ENCODE measurements around the gene PROB1. TPM values are rescaled to one million over a fixed set of nuclear protein-coding genes. Genes with fewer than 3 reads are reported as not detected.

Gene PROB1
- total and polyA plus RNA-seq, 2 of the 13 experiments (the other 11 are each of a cell fraction or from before 2014, with no cell fraction given), result 0.69 to 1.1 TPM

DNA sequence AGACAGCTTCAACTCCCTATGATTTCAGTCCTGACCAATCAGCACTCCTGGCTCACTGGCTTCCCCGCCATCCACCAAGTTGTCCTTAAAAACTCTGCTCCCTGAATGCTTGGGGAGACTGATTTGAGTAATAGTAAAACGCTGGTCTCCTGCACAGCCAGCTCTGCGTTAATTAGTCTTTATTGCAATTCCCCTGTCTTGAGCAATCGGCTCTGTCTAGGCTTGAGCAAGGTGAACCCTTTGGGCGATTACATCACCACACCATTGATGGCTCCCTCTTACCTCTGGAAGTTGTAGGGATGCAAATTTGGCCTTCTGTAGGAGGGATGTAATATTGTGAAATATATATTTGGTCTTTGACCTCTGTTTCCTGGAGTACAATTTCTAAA lies 8.9 kb downstream of the PROB1 start (continued):
- TF ChIP-seq KLF15 (CRISPR knock-in tag; IDR thresholded peaks at IDR 0.05; ENCODE audit: borderline replicate concordance) (no peak), ATF1 (CRISPR knock-in tag; IDR thresholded peaks at IDR 0.05) (no peak; the same call in 1 of the 2 replicates), LCORL (IDR thresholded peaks at IDR 0.05) (no peak), LCORL (CRISPR knock-in tag; IDR thresholded peaks at IDR 0.05) (0 out of 2 replicates have a peak, but pooled peaks have one; percentile 24), ZNF484 (CRISPR knock-in tag; IDR thresholded peaks at IDR 0.05; ENCODE audit: borderline replicate concordance, low read depth) (no peak), NR2C2 (CRISPR knock-in tag; IDR thresholded peaks at IDR 0.05; ENCODE audit: borderline replicate concordance) (peak; percentile 38; the same call in 1 of the 2 replicates), CEBPG (CRISPR knock-in tag; IDR thresholded peaks at IDR 0.05) (peak; percentile 89), HNF4A (CRISPR knock-in tag; IDR thresholded peaks at IDR 0.05) (peak; percentile 49; the same call in 1 of the 2 replicates), ZNF777 (CRISPR knock-in tag; IDR thresholded peaks at IDR 0.05) (no peak), ZNF652 (CRISPR knock-in tag; IDR thresholded peaks at IDR 0.05; ENCODE audit: borderline replicate concordance, low read depth) (no peak), THAP11 (CRISPR knock-in tag; IDR thresholded peaks at IDR 0.05) (0 out of 2 replicates have a peak, but pooled peaks have one; percentile 29), ZFX (CRISPR knock-in tag; IDR thresholded peaks at IDR 0.05; ENCODE audit: low read depth) (no peak), GATAD2A (CRISPR knock-in tag; IDR thresholded peaks at IDR 0.05) (peak; percentile 63), CEBPB (IDR thresholded peaks at IDR 0.05; ENCODE audit: borderline replicate concordance, low read depth, low read length) (peak; percentile 93)
- TF ChIP-seq, protein P1, sequence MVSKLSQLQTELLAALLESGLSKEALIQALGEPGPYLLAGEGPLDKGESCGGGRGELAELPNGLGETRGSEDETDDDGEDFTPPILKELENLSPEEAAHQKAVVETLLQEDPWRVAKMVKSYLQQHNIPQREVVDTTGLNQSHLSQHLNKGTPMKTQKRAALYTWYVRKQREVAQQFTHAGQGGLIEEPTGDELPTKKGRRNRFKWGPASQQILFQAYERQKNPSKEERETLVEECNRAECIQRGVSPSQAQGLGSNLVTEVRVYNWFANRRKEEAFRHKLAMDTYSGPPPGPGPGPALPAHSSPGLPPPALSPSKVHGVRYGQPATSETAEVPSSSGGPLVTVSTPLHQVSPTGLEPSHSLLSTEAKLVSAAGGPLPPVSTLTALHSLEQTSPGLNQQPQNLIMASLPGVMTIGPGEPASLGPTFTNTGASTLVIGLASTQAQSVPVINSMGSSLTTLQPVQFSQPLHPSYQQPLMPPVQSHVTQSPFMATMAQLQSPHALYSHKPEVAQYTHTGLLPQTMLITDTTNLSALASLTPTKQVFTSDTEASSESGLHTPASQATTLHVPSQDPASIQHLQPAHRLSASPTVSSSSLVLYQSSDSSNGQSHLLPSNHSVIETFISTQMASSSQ (IDR thresholded peaks at IDR 0.05; ENCODE audit: low read depth), result no peak
- TF ChIP-seq, protein P1 (CRISPR knock-in tag; IDR thresholded peaks at IDR 0.05; ENCODE audit: borderline replicate concordance), result no peak
- TF ChIP-seq, protein P2, sequence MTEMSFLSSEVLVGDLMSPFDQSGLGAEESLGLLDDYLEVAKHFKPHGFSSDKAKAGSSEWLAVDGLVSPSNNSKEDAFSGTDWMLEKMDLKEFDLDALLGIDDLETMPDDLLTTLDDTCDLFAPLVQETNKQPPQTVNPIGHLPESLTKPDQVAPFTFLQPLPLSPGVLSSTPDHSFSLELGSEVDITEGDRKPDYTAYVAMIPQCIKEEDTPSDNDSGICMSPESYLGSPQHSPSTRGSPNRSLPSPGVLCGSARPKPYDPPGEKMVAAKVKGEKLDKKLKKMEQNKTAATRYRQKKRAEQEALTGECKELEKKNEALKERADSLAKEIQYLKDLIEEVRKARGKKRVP (CRISPR knock-in tag; IDR thresholded peaks at IDR 0.05), result peak in 1 of 2 experiments; percentile 79; a peak in 1 of 4 replicates
- TF ChIP-seq, protein P3, sequence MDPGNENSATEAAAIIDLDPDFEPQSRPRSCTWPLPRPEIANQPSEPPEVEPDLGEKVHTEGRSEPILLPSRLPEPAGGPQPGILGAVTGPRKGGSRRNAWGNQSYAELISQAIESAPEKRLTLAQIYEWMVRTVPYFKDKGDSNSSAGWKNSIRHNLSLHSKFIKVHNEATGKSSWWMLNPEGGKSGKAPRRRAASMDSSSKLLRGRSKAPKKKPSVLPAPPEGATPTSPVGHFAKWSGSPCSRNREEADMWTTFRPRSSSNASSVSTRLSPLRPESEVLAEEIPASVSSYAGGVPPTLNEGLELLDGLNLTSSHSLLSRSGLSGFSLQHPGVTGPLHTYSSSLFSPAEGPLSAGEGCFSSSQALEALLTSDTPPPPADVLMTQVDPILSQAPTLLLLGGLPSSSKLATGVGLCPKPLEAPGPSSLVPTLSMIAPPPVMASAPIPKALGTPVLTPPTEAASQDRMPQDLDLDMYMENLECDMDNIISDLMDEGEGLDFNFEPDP (CRISPR knock-in tag; conservative IDR thresholded peaks at IDR 0.05), result no peak
- TF ChIP-seq, protein P4, sequence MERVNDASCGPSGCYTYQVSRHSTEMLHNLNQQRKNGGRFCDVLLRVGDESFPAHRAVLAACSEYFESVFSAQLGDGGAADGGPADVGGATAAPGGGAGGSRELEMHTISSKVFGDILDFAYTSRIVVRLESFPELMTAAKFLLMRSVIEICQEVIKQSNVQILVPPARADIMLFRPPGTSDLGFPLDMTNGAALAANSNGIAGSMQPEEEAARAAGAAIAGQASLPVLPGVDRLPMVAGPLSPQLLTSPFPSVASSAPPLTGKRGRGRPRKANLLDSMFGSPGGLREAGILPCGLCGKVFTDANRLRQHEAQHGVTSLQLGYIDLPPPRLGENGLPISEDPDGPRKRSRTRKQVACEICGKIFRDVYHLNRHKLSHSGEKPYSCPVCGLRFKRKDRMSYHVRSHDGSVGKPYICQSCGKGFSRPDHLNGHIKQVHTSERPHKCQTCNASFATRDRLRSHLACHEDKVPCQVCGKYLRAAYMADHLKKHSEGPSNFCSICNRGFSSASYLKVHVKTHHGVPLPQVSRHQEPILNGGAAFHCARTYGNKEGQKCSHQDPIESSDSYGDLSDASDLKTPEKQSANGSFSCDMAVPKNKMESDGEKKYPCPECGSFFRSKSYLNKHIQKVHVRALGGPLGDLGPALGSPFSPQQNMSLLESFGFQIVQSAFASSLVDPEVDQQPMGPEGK (CRISPR knock-in tag; IDR thresholded peaks at IDR 0.05), result 0 out of 2 replicates have a peak, but pooled peaks have one; percentile 9
